Measurements from ENCODE around the gene ADAMTS14.

GRCh38 chr10:70683601-70683934 lies 11.3 kb downstream of the ADAMTS14 start:
- TF ChIP-seq POLR2A (IDR thresholded peaks at IDR 0.05; ENCODE audit: low read depth, low read length) (no peak), TAF1 (IDR thresholded peaks at IDR 0.05; ENCODE audit: low read depth, low read length) (no peak)

Data from GM12891 (cell line).